ENCODE results near the gene CYBA. TPM values are rescaled to one million over a fixed set of nuclear protein-coding genes. Genes with fewer than 3 reads are reported as not detected.

CYBA gene
- total RNA-seq, 4 donors from 2014 or later = 258 to 306 (median 291) TPM

DNA sequence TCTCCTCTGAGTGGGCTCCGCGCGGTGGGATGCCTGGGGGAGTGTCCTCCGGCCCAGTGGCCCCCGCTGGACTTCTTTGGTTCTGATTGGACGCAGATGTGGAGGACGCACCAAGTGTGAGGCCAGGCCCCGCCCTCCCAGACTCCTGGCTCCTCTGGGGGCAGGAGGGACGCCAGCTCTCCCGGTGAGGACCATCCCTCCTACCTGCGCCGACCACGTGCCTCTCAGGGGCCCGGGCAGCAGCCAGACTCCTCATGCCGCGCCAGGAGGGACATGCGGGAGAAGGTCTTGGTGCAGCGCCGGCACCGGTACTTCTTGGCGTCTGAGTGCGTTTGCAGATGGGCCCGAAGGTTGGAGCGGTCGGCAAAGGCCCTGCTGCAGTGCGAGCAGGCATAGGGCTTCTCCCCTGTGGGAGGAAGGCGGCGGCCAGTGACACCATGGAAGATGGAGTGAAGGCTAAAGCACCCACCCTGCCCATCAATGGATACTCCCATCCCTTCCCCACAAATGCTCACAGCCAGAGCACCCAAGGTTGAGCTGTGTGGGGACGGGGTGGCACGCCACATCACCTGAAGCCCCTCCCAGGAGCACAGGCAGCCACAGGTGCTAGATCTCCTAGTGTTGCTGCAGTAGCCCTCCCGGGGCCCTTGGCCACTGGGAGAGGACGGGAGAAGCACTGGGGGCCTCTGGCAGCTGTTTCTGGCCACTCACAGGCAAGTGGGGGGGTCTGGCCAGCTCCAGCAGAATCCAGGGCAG lies 27.5 kb upstream of the CYBA start:
- H3K4me3 ChIP-seq = no peak overlapping the region
- WGBS, 2 donors (ENCODE audit: low coverage in 1 of 2) = 80% methylated on average over 28 of the region's 32 CpGs; no CpG with 5 or more reads in 1 of the 2 donors
- no peaks in the 10 kb centered on the region for H3K9me3 ChIP-seq
- H3K36me3 ChIP-seq = no peaks in the 10 kb centered on the region
- DNase-seq = no peak
- in situ Hi-C loops (cut with MboI; ENCODE audit: low pct_ligation_motif_present in 1 of 4, low pct_unique_long_range_greater_than_20kb in 1 of 4, low sequenced_read_pairs in 3 of 4) = no loop called here
- TF ChIP-seq EP300 (IDR thresholded peaks at IDR 0.05; ENCODE audit: low read depth) = no peak
- no peak for TF ChIP-seq POLR2A (IDR thresholded peaks at IDR 0.05)
- no peak for TF ChIP-seq POLR2AphosphoS5 (IDR thresholded peaks at IDR 0.05)
- TF ChIP-seq, protein P1, sequence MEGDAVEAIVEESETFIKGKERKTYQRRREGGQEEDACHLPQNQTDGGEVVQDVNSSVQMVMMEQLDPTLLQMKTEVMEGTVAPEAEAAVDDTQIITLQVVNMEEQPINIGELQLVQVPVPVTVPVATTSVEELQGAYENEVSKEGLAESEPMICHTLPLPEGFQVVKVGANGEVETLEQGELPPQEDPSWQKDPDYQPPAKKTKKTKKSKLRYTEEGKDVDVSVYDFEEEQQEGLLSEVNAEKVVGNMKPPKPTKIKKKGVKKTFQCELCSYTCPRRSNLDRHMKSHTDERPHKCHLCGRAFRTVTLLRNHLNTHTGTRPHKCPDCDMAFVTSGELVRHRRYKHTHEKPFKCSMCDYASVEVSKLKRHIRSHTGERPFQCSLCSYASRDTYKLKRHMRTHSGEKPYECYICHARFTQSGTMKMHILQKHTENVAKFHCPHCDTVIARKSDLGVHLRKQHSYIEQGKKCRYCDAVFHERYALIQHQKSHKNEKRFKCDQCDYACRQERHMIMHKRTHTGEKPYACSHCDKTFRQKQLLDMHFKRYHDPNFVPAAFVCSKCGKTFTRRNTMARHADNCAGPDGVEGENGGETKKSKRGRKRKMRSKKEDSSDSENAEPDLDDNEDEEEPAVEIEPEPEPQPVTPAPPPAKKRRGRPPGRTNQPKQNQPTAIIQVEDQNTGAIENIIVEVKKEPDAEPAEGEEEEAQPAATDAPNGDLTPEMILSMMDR (IDR thresholded peaks at IDR 0.05) = no peak
- H3K27me3 ChIP-seq = peaks cover 37% of the 10 kb centered on the region
- no peak overlapping the region for H3K27ac ChIP-seq
- H3K4me1 ChIP-seq = peaks cover 0 to 10% (median 3%) of the 10 kb centered on the region in 4 donors
- intact Hi-C loops (cut with DNase I; ENCODE audit: low total_unique reads) = no loop called here

DNA sequence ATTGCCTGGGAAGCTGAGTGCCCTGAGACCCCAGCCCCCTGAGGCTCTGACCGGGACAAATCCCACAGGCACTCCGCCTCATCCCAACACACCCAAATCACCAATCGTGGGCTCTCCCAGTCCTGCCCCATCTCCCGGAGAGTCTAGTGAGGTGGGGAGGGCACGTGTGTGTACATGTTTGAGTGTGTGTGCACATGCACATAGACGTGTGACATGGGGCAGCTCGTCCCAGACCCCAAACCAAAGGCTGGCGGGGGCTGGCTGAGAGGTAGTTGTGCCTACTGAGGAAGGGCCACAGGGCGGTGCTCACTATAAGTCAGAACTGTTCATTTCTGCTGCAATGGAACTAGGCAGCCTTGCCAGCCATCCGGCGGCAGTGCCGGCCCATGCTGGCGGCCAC lies 26.9 kb upstream of the CYBA start:
- no peak for DNase-seq
- H3K4me1 ChIP-seq = peaks cover 0 to 10% (median 3%) of the 10 kb centered on the region in 4 donors
- H3K27me3 ChIP-seq = peaks cover 34% of the 10 kb centered on the region
- in situ Hi-C loops (cut with MboI; ENCODE audit: low pct_ligation_motif_present in 1 of 4, low pct_unique_long_range_greater_than_20kb in 1 of 4, low sequenced_read_pairs in 3 of 4) = no loop called here
- WGBS, 2 donors (ENCODE audit: low coverage in 1 of 2) = 76% methylated on average over 13 of the region's 13 CpGs; no CpG with 5 or more reads in 1 of the 2 donors
- no peak for TF ChIP-seq POLR2AphosphoS5 (IDR thresholded peaks at IDR 0.05)
- TF ChIP-seq, protein P1 (IDR thresholded peaks at IDR 0.05) = no peak
- TF ChIP-seq EP300 (IDR thresholded peaks at IDR 0.05; ENCODE audit: low read depth) = no peak
- no peak for TF ChIP-seq POLR2A (IDR thresholded peaks at IDR 0.05)
- no peak overlapping the region for H3K27ac ChIP-seq
- intact Hi-C loops (cut with DNase I; ENCODE audit: low total_unique reads) = no loop called here
- no peak overlapping the region for H3K4me3 ChIP-seq
- no peaks in the 10 kb centered on the region for H3K9me3 ChIP-seq
- H3K36me3 ChIP-seq = no peaks in the 10 kb centered on the region

DNA sequence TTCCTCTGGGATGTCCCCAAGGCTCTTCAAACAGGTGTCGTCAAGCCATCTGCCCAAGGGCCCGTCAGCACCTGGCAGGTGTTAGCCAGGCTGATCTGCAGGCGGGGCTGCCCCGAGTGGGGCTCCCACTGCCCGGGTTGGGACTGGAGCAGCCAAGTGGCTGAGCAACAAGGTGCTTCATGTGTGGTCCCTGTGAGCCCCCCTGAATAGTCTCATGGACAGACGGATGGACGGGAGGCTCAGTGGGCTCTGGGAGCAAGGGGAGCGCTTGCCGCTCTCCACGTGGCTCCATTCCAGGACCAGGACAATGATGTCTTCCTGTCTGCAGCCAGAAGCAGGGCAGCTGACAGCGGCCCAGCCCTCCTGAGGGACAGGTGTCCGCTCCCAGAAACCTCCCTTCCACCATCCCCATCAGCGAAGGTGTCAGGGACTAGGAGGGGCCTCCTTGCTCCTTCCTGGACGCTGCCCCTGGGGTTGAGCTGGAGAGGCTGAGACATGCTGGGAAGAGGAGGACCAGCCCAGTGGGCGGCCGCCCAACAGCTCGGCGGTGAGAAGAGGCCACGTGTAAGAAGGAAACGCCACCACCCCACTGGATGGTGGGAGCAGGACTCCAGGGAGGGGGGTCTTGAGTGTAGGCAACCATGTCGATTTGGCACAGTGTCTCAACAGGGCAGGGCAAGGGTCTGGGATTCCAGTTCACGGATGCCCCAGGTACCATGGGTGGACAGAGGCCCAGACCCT lies 25.8 kb upstream of the CYBA start:
- TF ChIP-seq POLR2A (IDR thresholded peaks at IDR 0.05) (no peak), EP300 (IDR thresholded peaks at IDR 0.05; ENCODE audit: low read depth) (no peak)
- TF ChIP-seq, protein P1 (IDR thresholded peaks at IDR 0.05) = no peak
- intact Hi-C loops (cut with DNase I; ENCODE audit: low total_unique reads) = no loop called here

DNA sequence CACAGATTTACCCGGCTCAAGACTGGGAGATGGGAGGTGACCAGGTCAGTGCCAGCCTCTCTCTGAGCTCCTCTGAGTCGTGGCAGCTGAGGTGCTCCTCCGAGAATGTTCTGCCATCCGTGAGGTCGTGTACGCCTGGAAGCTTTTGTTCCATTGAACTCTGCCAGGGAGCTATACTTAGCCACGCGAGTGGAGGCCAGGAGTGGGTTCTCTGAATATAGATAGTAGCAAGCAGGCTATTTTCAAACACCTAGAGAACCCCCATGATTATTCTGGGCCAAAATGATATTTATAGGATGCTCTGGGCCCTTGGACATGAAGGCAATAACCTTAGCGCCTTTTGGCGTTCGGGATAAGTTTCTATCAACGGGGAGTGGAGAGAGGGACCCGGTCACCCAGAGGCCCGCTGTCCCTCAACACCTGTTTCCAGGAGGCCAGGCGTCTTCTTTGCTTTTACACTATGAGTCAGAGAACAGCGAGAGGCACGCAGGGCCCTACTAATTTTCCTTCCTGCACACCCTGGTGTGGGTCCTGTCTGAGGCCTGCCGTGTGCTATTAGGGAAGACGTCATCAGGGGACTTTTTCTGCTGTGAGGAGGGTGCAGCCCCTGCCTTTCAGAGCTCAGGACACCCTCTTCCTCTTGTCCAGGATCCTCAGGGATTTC lies 23.0 kb upstream of the CYBA start:
- H3K4me3 ChIP-seq = no peak overlapping the region
- H3K36me3 ChIP-seq = no peaks in the 10 kb centered on the region
- TF ChIP-seq, protein P1 (IDR thresholded peaks at IDR 0.05) = no peak
- TF ChIP-seq EP300 (IDR thresholded peaks at IDR 0.05; ENCODE audit: low read depth) (no peak), POLR2AphosphoS5 (IDR thresholded peaks at IDR 0.05) (no peak), POLR2A (IDR thresholded peaks at IDR 0.05) (no peak)
- H3K27me3 ChIP-seq = peaks cover 9% of the 10 kb centered on the region
- H3K27ac ChIP-seq = no peak overlapping the region
- H3K4me1 ChIP-seq = no peaks in the 10 kb centered on the region
- 60 to 89% methylated on average over 1 to 19 of the region's 19 CpGs for WGBS, 2 donors (ENCODE audit: low coverage in 1 of 2)
- in situ Hi-C loops (cut with MboI; ENCODE audit: low pct_ligation_motif_present in 1 of 4, low pct_unique_long_range_greater_than_20kb in 1 of 4, low sequenced_read_pairs in 3 of 4) = no loop called here
- DNase-seq = no peak
- no peaks in the 10 kb centered on the region for H3K9me3 ChIP-seq
- intact Hi-C loops (cut with DNase I; ENCODE audit: low total_unique reads) = no loop called here

More for the DNA sequence above, 25.8 kb upstream of the CYBA start:
- H3K27me3 ChIP-seq = peaks cover 27% of the 10 kb centered on the region
- no peak overlapping the region for H3K27ac ChIP-seq
- DNase-seq = no peak
- in situ Hi-C loops (cut with MboI; ENCODE audit: low pct_ligation_motif_present in 1 of 4, low pct_unique_long_range_greater_than_20kb in 1 of 4, low sequenced_read_pairs in 3 of 4) = no loop called here
- H3K4me3 ChIP-seq = no peak overlapping the region
- 85% methylated on average over 20 of the region's 22 CpGs; no CpG with 5 or more reads in 1 of the 2 donors for WGBS, 2 donors (ENCODE audit: low coverage in 1 of 2)
- H3K36me3 ChIP-seq = no peaks in the 10 kb centered on the region
- H3K4me1 ChIP-seq = peaks cover 0 to 10% (median 3%) of the 10 kb centered on the region in 4 donors
- no peaks in the 10 kb centered on the region for H3K9me3 ChIP-seq

Data from transverse colon (tissue), 4 donors.